ENCODE measurements around the gene RHBDD2. TPM values are rescaled to one million over a fixed set of nuclear protein-coding genes. Genes with fewer than 3 reads are reported as not detected.
A peak's percentile ranks its signal among the peaks of the same experiment; 100 is the strongest.
"Not testable (repeated sequence)": the region's sequence is repeated elsewhere in the genome, so short reads cannot be mapped to it uniquely, and the experiment has no call there.

Gene RHBDD2
- total and polyA plus RNA-seq, 10 donors, result 30.5 to 69.2 (median 47.0) TPM

DNA sequence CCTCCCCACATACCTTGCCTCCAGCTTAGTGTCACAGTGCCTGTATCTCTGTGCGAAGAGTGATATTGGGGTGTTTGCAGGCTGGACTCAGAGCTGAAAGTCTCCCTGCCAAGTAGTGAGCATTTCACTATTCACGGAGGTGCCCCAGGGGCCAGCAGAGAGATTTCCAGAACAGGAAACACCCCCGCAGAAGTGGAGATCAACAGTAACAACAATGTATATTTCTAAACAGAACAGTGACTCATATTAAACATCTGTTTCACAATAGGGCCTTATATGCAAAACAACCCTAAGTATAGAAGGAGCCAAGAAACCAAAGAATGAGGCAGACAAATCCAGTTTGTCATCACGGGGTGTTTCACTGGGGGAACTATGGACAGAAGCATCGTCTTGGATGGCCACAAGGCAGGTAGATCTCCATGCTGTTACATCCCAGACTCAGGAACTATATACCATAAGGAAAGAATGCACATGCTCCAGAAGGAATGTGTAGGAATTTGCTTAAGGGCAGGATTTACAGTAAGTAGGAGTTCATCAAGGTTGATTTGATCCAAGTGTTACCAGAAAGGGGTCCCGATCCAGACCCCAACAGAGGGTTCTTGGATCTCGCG is 35.9 kb upstream of the RHBDD2 start:
- 41 to 62% (median 48%) methylated on average over 8 of the region's 8 CpGs for WGBS, 5 donors
- Histone ChIP-seq H3K9me3 (no peaks in the 10 kb centered on the region), H3K4me3 (peak overlapping the region in 2 of 8 donors; percentile 5 to 37), H3K27ac (peak overlapping the region in 6 of 8 donors; percentile 35 to 79 (median 60)), H3K4me1 (peaks cover 0 to 28% (median 10%) of the 10 kb centered on the region in 6 donors), H3K27me3 (replicated peaks in 1 of 7) (no peaks in the 10 kb centered on the region), H3K36me3 (no peaks in the 10 kb centered on the region)
- DNase-seq, result no peak
- intact Hi-C loops (cut with DNase I; ENCODE audit: low total_unique reads), result no loop called here
- no peak for TF ChIP-seq POLR2A (IDR thresholded peaks at IDR 0.05)
- peak in 1 of 3 donors; percentile 64 for TF ChIP-seq POLR2AphosphoS5 (IDR thresholded peaks at IDR 0.05)

DNA sequence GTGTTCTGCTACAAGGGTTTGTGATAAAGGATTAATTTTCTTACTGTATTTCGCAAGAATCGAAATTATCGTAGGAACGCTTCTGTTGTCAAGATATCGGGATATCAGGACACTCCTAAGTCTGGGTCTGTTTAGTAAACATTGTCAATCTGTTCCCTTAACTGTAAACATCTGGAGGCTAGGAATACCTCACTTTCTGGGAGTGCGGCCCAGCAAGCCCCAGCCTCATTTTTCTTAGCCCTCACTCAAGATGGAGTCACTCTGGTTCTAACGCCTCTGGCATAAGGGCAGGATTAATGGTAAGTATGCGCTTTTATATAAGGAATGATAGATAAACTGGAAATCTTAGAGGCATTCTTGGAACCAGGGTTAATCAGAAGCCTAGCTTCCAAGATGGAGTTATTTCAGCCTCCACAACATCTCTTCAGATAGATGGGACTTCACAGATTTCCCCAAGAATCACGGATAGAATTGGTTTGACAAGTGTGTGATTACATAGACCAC is 35.2 kb upstream of the RHBDD2 start:
- 92 to 96% (median 95%) methylated on average over 9 of the region's 9 CpGs for WGBS, 5 donors
- H3K9me3 ChIP-seq, result no peaks in the 10 kb centered on the region
- intact Hi-C loops (cut with DNase I; ENCODE audit: low total_unique reads), result no loop called here
- H3K4me1 ChIP-seq, result peaks cover 0 to 31% (median 10%) of the 10 kb centered on the region in 6 donors
- H3K4me3 ChIP-seq, result no peak overlapping the region
- H3K36me3 ChIP-seq, result no peaks in the 10 kb centered on the region
- peak overlapping the region in 4 of 8 donors; percentile 54 to 79 (median 72) for H3K27ac ChIP-seq
- H3K27me3 ChIP-seq (replicated peaks in 1 of 7), result no peaks in the 10 kb centered on the region
- DNase-seq, result no peak
- no peak for TF ChIP-seq POLR2A (IDR thresholded peaks at IDR 0.05)
- TF ChIP-seq POLR2AphosphoS5 (IDR thresholded peaks at IDR 0.05), result no peak
- TF ChIP-seq CTCF (IDR thresholded peaks at IDR 0.05 in 8 of 11, conservative IDR thresholded peaks at IDR 0.05 in 3 of 11), result no peak

DNA sequence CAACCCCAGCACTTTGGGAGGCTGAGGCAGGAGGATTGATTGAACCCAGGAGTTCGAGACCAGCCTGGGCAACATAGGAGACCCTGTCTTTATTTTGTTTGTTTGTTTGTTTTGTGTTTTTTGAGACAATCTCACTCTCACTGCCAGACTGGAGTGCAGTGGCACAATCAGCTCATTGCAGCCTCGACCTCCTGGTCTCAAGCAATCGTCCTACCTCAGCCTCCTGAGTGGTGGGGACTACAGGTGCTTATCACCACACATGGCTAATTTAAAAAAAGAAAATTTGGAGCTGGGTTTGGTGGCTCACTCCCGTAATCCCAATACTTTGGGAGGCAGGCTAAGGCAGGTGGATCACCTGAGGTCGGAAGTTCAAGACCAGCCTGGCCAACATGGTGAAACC is 34.7 kb upstream of the RHBDD2 start:
- WGBS, 5 donors, result 81 to 96% (median 90%) methylated on average over 5 of the region's 5 CpGs
- Histone ChIP-seq H3K36me3 (no peaks in the 10 kb centered on the region), H3K9me3 (no peaks in the 10 kb centered on the region), H3K4me1 (peaks cover 0 to 32% (median 10%) of the 10 kb centered on the region in 6 donors), H3K4me3 (no peak overlapping the region), H3K27me3 (replicated peaks in 1 of 7) (no peaks in the 10 kb centered on the region), H3K27ac (no peak overlapping the region)
- intact Hi-C loops (cut with DNase I; ENCODE audit: low total_unique reads), result no loop called here
- TF ChIP-seq POLR2A (IDR thresholded peaks at IDR 0.05) (no peak), CTCF (IDR thresholded peaks at IDR 0.05 in 8 of 11, conservative IDR thresholded peaks at IDR 0.05 in 3 of 11) (no peak), POLR2AphosphoS5 (IDR thresholded peaks at IDR 0.05) (no peak)
- no peak for DNase-seq

DNA sequence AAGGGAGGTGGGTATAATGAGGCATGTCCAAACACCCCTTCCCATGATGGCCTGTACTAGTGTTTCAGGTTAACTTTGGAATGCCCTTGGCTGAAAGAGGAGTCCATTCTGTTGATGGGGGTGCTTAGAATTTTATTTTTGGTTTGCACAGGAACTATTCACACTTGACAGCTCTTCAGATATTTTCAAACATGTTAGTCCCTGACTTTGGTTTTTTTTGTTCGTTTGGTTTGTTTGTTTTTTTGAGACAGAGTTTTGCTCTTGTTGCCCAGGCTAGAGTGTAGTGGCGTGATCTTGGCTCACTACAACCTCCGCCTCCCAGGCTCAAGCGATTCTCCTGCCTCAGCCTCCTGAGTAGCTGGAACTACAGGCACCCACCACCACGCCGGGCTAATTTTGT is 33.7 kb upstream of the RHBDD2 start:
- H3K36me3 ChIP-seq; DNase-seq; H3K4me3 ChIP-seq; intact Hi-C loops (cut with DNase I; ENCODE audit: low total_unique reads); H3K27ac ChIP-seq; H3K27me3 ChIP-seq (replicated peaks in 1 of 7); H3K9me3 ChIP-seq: not testable (repeated sequence)
- 73 to 91% (median 84%) methylated on average over 6 of the region's 6 CpGs for whole genome bisulfite sequencing, 5 donors
- H3K4me1 ChIP-seq, result peaks cover 0 to 41% (median 11%) of the 10 kb centered on the region in 6 donors

- 48 to 72% (median 59%) methylated on average over 7 of the region's 7 CpGs for WGBS, 5 donors
- no peak for DNase-seq
- H3K9me3 ChIP-seq, result no peaks in the 10 kb centered on the region
- TF ChIP-seq CTCF (IDR thresholded peaks at IDR 0.05 in 8 of 11, conservative IDR thresholded peaks at IDR 0.05 in 3 of 11) (no peak), POLR2AphosphoS5 (IDR thresholded peaks at IDR 0.05) (peak in 1 of 3 donors; percentile 18)
- intact Hi-C loops (cut with DNase I; ENCODE audit: low total_unique reads), result no loop called here
- peaks cover 0 to 34% (median 6%) of the 10 kb centered on the region in 6 donors for H3K4me1 ChIP-seq
- no peaks in the 10 kb centered on the region for H3K36me3 ChIP-seq
- H3K4me3 ChIP-seq, result no peak overlapping the region
- no peaks in the 10 kb centered on the region for H3K27me3 ChIP-seq (replicated peaks in 1 of 7)
- H3K27ac ChIP-seq, result peak overlapping the region in 4 of 8 donors; percentile 19 to 47 (median 34)
These were observed 31.1 kb upstream of the RHBDD2 start for GRCh38 chr7:75847707-75848106.

All from spleen (tissue), 11 donors.